Activated CD8-positive, alpha-beta memory T cell treated with anti-CD3 and anti-CD28 coated beads, Interleukin-2, amount 50 U/mL, for 24 hours (primary cell): ENCODE measurements around the gene LARGE2.

Source experiments
- DNase-seq: peaks from one replicate; pipeline ENCODE4 v3.0.0-alpha.2; 2020; ENCODE audit errors: extremely low read depth

Gene LARGE2

GRCh38 chr11:45922425-45923082, at the start of gene LARGE2:
TSS of gene LARGE2 (plus strand) at chr11:45922656. CDS start at chr11:45922883, 227 bp downstream.
- DNase-seq = no peak

GRCh38 chr11:45876401-45876800, 46.1 kb upstream of the LARGE2 start:
- DNase-seq = no peak

GRCh38 chr11:45877221-45877620, 45.2 kb upstream of the LARGE2 start:
- no peak for DNase-seq

- DNase-seq = no peak
Observed at GRCh38 chr11:45877845-45878244, 44.6 kb upstream of the LARGE2 start.

DNA sequence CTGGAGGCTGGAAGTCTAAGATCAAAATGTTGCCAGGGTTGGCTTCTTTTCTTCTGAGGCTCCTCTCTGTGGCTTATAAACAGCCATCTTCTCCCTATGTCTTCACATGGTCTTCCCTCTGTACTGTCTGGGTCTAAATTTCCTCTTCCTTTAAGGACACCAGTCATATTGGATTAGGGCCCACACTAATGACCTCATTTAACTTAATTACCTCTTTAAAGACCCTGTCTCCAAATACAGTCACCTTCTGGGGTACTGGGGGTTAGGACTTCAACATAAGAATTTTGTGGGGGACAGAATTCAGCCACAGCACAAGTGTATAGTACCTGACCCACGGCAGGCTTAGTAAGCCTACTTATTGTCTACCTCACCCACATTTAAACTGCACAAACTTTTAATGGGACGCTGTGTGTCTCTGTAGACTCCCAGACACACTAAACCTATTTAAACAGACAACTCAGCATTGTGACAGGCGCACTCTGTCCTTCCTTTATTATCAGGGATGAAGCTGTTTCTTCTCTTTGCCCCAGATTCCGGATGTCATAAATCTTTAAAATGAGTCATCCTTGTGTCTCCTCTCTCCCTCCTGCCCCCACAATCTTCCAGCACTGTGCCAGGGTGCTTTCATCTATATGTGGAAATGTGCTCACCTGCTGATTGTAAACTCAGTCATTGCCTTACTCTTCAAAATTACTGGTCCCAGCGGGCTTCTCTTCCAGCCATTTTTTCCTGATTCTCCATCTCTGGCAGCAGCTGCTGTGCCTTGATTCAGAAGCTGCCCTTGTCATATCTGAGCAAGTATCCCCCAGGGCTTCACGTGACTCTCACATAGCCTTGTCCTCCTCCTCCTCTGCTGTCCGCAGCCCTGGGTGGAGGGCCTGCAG, 42.4 kb upstream of the LARGE2 start:
- no peak for DNase-seq

- no peak for DNase-seq
Observed at GRCh38 chr11:45880772-45881570, 41.5 kb upstream of the LARGE2 start.

- DNase-seq = no peak
Observed at GRCh38 chr11:45881708-45882368, 40.6 kb upstream of the LARGE2 start.

GRCh38 chr11:45884596-45885185, 37.8 kb upstream of the LARGE2 start:
- no peak for DNase-seq

DNA sequence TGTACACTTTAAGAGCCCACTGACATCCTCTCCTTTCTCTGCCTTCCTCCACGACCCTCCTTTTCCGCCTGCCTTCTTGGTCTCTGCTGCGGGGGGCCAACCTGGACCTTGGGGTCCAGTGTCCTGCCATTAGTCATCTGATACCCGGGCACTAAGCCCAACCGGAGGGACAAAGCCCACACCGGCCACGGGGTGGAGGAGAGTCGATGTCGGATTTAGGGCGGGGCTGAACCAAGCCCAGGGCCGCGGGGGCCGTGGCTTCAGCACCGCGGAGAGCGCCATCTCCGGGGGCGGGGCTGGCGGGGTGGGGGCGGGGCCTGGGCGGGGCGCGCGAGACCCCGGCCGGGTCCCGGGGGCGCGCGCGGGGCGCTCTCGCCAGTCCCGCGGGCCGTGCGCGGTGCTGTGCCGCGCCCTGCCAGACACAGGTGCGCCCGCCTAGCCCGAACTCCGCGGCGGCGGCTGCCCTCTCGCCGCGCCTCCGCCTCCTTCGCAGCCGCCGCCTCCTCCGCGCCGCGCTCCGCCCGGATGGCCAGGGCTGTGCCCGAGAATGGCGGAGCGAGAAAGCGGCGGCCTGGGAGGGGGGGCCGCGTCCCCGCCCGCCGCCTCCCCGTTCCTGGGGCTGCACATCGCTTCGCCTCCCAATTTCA, 37.1 kb upstream of the LARGE2 start, which contains the start of gene MAPK8IP1:
MAPK8IP1 (plus strand) TSS at position 378 of the 647 bp plus-strand sequence; CDS start at position 548, 170 bp downstream.
- DNase-seq = no peak

DNA sequence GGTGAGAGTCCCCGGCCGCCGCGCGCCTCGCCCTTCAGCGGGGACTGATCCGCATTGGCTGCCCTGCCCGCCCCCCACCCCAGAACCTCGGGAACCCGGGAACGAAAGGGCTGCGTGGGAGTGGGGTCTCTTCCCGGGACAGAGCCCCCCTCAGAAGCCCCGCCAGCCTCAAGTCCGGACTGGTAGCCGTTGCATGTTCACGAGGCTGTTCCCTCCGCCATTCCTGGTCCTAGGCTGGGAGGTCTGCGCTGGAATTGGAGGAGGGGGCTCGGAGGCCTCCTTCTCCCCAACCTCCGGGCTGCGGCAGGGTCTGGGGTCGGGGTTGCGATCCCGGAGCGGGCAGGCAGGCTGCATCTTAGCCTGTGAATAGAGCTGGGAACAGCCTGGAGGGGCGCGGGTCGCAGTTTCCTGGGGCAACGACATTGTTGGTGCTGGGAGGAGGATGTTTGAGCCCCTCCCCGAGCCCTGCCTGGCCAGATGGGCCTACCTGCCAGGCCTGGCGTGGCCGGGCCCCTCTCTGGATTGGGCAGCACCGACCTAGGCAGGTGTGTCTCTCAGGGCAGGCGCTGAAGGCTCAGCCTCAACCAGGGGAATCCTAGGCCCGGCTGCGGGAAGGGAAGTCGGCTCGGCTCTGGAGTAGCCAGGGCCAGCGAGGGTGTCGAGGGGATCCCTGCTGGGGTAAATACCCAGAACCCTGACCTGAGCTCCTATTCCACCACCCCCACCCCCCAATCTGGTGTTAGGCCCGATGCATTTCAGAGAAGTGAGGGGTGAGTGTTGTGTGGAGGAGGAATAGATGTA, 36.3 kb upstream of the LARGE2 start:
- no peak for DNase-seq

DNA sequence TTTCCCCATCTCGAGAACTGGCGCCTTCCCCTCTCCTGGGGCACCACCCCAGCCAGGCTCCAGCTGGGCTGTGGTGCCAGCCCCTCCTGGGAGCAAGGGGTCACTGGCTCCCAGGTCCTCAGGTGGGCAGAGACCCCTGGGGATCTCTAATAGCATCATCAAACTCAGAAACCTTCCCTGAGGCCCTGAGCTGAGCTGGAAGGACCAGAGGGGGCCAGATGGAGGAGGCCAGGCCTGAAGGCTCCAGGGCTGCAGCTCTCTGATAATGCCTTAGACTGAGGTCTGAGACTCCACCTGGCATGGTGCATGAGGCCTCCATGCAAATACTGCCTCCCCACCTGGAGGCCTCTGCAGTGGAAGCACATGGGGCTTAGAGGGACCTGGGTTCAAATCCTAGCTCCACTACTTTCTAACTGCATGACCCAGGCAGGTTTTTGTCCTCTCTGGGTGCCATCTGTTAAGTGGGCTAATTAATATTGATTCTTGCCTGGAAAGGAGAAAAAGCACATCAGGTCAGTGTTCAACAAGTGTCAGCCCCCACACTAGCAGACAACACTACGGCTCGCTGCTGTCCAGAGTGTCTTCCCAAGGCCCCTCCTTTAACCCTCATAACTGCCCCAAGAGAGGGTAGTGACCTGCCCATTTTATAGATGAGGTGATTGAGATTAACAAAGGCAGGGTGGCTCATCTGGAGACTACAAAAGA, 35.5 kb upstream of the LARGE2 start:
- no peak for DNase-seq

GRCh38 chr11:45887587-45887986, 34.9 kb upstream of the LARGE2 start:
- no peak for DNase-seq

GRCh38 chr11:45889555-45889954, 32.9 kb upstream of the LARGE2 start:
- no peak for DNase-seq

GRCh38 chr11:45889966-45890365, 32.5 kb upstream of the LARGE2 start:
- DNase-seq = no peak

DNA sequence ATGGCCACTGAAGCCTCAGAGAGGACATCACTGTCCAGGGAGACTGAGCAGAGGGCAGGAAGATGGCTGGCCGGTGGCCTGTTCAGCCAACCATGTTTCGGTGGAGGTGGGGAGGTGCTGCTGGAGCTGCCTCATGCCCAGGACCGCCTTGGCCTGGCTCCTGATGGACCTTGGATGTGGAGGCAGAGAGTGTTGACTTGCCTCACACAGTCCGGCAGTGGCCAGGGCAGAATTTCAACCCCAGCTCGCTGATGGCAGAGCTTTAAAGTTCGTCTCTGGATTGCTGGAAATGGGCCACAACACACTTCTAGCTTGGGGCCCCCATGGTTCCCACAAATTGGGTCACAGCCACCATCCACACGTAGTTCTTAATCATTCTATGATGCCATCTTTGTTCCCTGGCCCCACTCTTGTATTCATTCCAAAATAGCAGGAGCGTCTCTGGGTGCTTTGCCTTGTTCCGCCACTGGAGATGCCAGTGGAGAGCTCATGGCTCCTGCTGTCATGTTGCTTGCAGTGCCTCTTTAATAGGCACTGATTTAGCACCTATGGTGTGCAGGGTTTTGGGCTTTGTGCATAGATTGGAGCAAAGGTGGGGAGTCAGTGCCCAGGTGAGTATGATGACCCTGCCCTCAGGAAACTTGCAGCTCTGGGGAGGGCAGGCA, 31.4 kb upstream of the LARGE2 start:
- DNase-seq = no peak

DNA sequence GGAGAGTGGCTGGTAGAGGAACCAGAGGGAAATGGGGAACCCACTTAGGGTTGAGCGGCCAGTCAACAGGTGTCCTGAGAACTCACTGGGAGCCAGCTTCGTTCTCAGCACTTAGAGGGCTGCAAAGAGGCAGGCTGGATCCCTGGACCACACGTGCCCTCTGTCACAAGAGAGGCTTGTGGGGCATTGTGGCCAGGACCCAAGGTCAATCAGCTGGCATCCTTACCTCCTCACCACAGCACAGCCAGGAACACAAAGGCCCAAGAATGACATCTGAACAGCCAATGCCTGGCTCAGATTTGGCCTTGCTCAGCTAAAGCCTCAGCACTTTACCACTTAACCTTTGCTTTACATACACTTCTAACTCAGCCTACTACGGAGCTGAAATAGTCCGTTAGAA, 29.6 kb upstream of the LARGE2 start:
- no peak for DNase-seq

GRCh38 chr11:45894555-45895247, 27.8 kb upstream of the LARGE2 start:
- DNase-seq = no peak
